Testis (tissue), 2 donors: ENCODE data around the gene WRAP73.

ENCODE experiments used
- CTCF ChIP-seq, 3 experiments: fragments of 450-650 bp in 2 of 3; fragments of 200-600 bp in 1 of 3; sonication (generic) in 1 of 3; IDR thresholded peaks; one replicate each; pipeline ENCODE4 v1.5.1; 2016 to 2019; ENCODE audit warnings: antibody characterized with exemption in 3 of 3, mild to moderate bottlenecking in 2 of 3, moderate library complexity in 1 of 3
- POLR2A ChIP-seq: fragments of 450-650 bp; IDR thresholded peaks from one replicate; pipeline ENCODE4 v1.6.1; 2017; ENCODE audit warnings: antibody characterized with exemption, mild to moderate bottlenecking, moderate library complexity

GRCh38 chr1:3689138-3689750, 39.3 kb upstream of the WRAP73 start:
- no peak for TF ChIP-seq CTCF (IDR thresholded peaks at IDR 0.05)
- TF ChIP-seq POLR2A, result no peak
